SK-N-SH (cell line): ENCODE results near the gene CPN2. TPM values are rescaled to one million over a fixed set of nuclear protein-coding genes. Genes with fewer than 3 reads are reported as not detected.

Experiments
- CTCF ChIA-PET: fragments of 300-600, 350-600 bp; formaldehyde crosslinking; extraction: SDS; loops from one replicate; lab custom pipeline; 2021; lab: Yijun Ruan, JAX
- POLR2A ChIA-PET: fragments of 350-600 bp; sonication (Branson Sonifier 250); formaldehyde crosslinking; extraction: SDS; loops from one replicate; lab custom pipeline; 2020; ENCODE audit warnings: antibody characterized with exemption, inconsistent platforms; lab: Yijun Ruan, JAX
- DNase-seq: peaks from one replicate; pipeline ENCODE4 v3.0.0; 2012
- H2AFZ ChIP-seq: fragments of 200-600 bp; sonication (generic); 2 replicates; pipeline ENCODE4 v1.8.1; 2016; ENCODE audit warnings: antibody characterized with exemption, mild to moderate bottlenecking, low read depth
- H3F3A ChIP-seq: fragments of 200-600 bp; sonication (generic); replicated peaks from 2 replicates; pipeline ENCODE3; 2016; ENCODE audit warnings: antibody characterized with exemption, mild to moderate bottlenecking; ENCODE audit not compliant: insufficient read depth
- H3K27ac ChIP-seq, 2 experiments: fragments of 200-500 bp in 1 of 2; fragments of 200-600 bp in 1 of 2; sonication (Bioruptor generic) in 1 of 2; sonication (generic), shearing (Covaris generic) in 1 of 2; 2 replicates each; pipeline versions ENCODE4 v1.5.1 to v1.6.1; 2014 to 2016; ENCODE audit warnings: low read depth in 2 of 2, inconsistent platforms in 1 of 2, low read length in 1 of 2, mild to moderate bottlenecking in 1 of 2, mixed read lengths in 1 of 2
- H3K27me3 ChIP-seq: fragments of 200-600 bp; sonication (generic), shearing (Covaris generic); 2 replicates; pipeline ENCODE4 v1.6.1; 2016; ENCODE audit warnings: mixed run types; ENCODE audit not compliant: insufficient read depth
- H3K36me3 ChIP-seq, 2 experiments: fragments of 200-500 bp in 1 of 2; fragments of 200-600 bp in 1 of 2; sonication (Bioruptor generic) in 1 of 2; sonication (generic) in 1 of 2; replicated peaks in 1 of 2; 2 replicates each; pipeline versions ENCODE3 to v1.5.1; 2014 to 2016; ENCODE audit warnings: low read length in 1 of 2, mild to moderate bottlenecking in 1 of 2; ENCODE audit not compliant: insufficient read depth in 2 of 2, control insufficient read depth in 1 of 2
- H3K4me1 ChIP-seq, 2 experiments: fragments of 200-500 bp in 1 of 2; fragments of 200-600 bp in 1 of 2; sonication (Bioruptor generic) in 1 of 2; sonication (generic), shearing (Covaris generic) in 1 of 2; 2 replicates each; pipeline versions ENCODE4 v1.5.1 to v1.6.1; 2014 to 2016; ENCODE audit warnings: low read depth in 1 of 2, low read length in 1 of 2, mixed run types in 1 of 2; ENCODE audit not compliant: insufficient read depth in 2 of 2, control insufficient read depth in 1 of 2
- H3K4me2 ChIP-seq: fragments of 200-600 bp; sonication (generic), shearing (Covaris generic); 2 replicates; pipeline ENCODE4 v1.6.1; 2017; ENCODE audit warnings: mixed run types
- H3K4me3 ChIP-seq, 2 experiments: fragments of 200-500 bp in 1 of 2; fragments of 200-600 bp in 1 of 2; sonication (Bioruptor generic) in 1 of 2; sonication (generic), shearing (Covaris generic) in 1 of 2; 2 replicates each; pipeline versions ENCODE4 v1.5.1 to v1.8.1; 2014 to 2016; ENCODE audit warnings: low read depth in 2 of 2, inconsistent platforms in 1 of 2, low read length in 1 of 2, mild to moderate bottlenecking in 1 of 2, mixed read lengths in 1 of 2, moderate library complexity in 1 of 2
- H3K79me2 ChIP-seq: fragments of 200-600 bp; sonication (generic); 2 replicates; pipeline ENCODE4 v1.8.1; 2017; ENCODE audit warnings: mild to moderate bottlenecking; ENCODE audit not compliant: insufficient read depth
- H3K9ac ChIP-seq: fragments of 200-600 bp; sonication (generic); 2 replicates; pipeline ENCODE4 v1.6.1; 2017; ENCODE audit warnings: mixed run types
- H3K9me2 ChIP-seq: fragments of 200-600 bp; sonication (generic); 2 replicates; pipeline ENCODE4 v1.6.1; 2017; ENCODE audit warnings: mixed run types
- H3K9me3 ChIP-seq: fragments of 200-600 bp; sonication (generic); 2 replicates; pipeline ENCODE4 v1.6.1; 2017; ENCODE audit warnings: mixed run types, mild to moderate bottlenecking, moderate library complexity
- H4K20me1 ChIP-seq: fragments of 200-600 bp; sonication (generic); 2 replicates; pipeline ENCODE4 v1.6.1; 2017; ENCODE audit warnings: mild to moderate bottlenecking, mixed run types; ENCODE audit not compliant: insufficient read depth
- CHD2 ChIP-seq: fragments of 150-350 bp; IDR thresholded peaks from 2 replicates; pipeline ENCODE4 v1.6.1; 2018; ENCODE audit warnings: low read length; ENCODE audit not compliant: partially characterized antibody
- ELF1 ChIP-seq: IDR thresholded peaks from 2 replicates; pipeline ENCODE4 v1.4.0; 2012
- EP300 ChIP-seq, 2 experiments: IDR thresholded peaks; 2 replicates each; pipeline versions ENCODE4 v1.4.0 to v1.6.1; 2012; ENCODE audit warnings: borderline replicate concordance in 1 of 2, low read depth in 1 of 2, low read length in 1 of 2
- FOXJ3 ChIP-seq: sonication (generic); formaldehyde crosslinking; IDR thresholded peaks from 2 replicates; pipeline ENCODE4 v1.5.1; 2020; ENCODE audit warnings: mild to moderate bottlenecking, missing genetic modification reagents
- GABPA ChIP-seq: IDR thresholded peaks from 2 replicates; pipeline ENCODE4 v1.4.0; 2012; ENCODE audit warnings: low read depth, mild to moderate bottlenecking
- GATA2 ChIP-seq: sonication (generic); formaldehyde crosslinking; IDR thresholded peaks from 2 replicates; pipeline ENCODE4 v1.5.0; 2020; ENCODE audit warnings: mild to moderate bottlenecking, missing genetic modification reagents
- JUND ChIP-seq: IDR thresholded peaks from 2 replicates; pipeline ENCODE4 v1.4.0; 2012
- MEF2A ChIP-seq: IDR thresholded peaks from 2 replicates; pipeline ENCODE4 v1.4.0; 2012; ENCODE audit warnings: low read depth, borderline replicate concordance
- MXI1 ChIP-seq: IDR thresholded peaks from 2 replicates; pipeline ENCODE4 v1.6.1; 2012; ENCODE audit warnings: mild to moderate bottlenecking, low read depth, low read length, improper control_type of control experiment
- NRF1 ChIP-seq: IDR thresholded peaks from 2 replicates; pipeline ENCODE4 v1.6.1; 2012; ENCODE audit warnings: low read depth, mild to moderate bottlenecking, low read length
- POLR2AphosphoS5 ChIP-seq: IDR thresholded peaks from 2 replicates; pipeline ENCODE4 v1.6.1; 2012; ENCODE audit warnings: low read depth, low read length
- RCOR1 ChIP-seq: fragments of 150-350 bp; IDR thresholded peaks from 2 replicates; pipeline ENCODE4 v1.6.1; 2017; ENCODE audit warnings: antibody characterized with exemption, low read length
- RFX5 ChIP-seq: IDR thresholded peaks from 2 replicates; pipeline ENCODE4 v1.6.1; 2012; ENCODE audit warnings: mild to moderate bottlenecking, improper control_type of control experiment, low read length
- RXRA ChIP-seq: IDR thresholded peaks from 2 replicates; pipeline ENCODE4 v1.4.0; 2012; ENCODE audit warnings: low read depth, mild to moderate bottlenecking, borderline replicate concordance
- SMC3 ChIP-seq: IDR thresholded peaks from 2 replicates; pipeline ENCODE4 v1.6.1; 2012; ENCODE audit warnings: low read depth, low read length, improper control_type of control experiment
- TCF12 ChIP-seq: IDR thresholded peaks from 2 replicates; pipeline ENCODE4 v1.4.0; 2012
- WGBS: methylation state at CpG from one replicate; pipeline ENCODE4 v1.1.6; 2017; ENCODE audit warnings: low lambda C conversion rate; 5-methylcytosine and 5-hydroxymethylcytosine counted together
- polyA plus RNA-seq, 3 experiments: library from polyadenylated mRNA; depleted of rRNA; stranded (reverse); fragments of >200 nt; gene quantifications; 2 replicates each; pipeline ENCODE4 v1.2.3, GENCODE V29; 2012
- TF ChIP-seq, protein P1 (sequence below): fragments of 150-350 bp; IDR thresholded peaks from 2 replicates; pipeline ENCODE4 v1.6.1; 2016; ENCODE audit warnings: mild to moderate bottlenecking, low read depth, low read length
- TF ChIP-seq, protein P2 (sequence below): fragments of 200-600 bp; sonication (generic); IDR thresholded peaks from 2 replicates; pipeline ENCODE4 v1.6.1; 2017; ENCODE audit warnings: antibody characterized with exemption, mild to moderate bottlenecking, moderate library complexity
- TF ChIP-seq, protein P3 (sequence below): IDR thresholded peaks from 2 replicates; pipeline ENCODE4 v1.4.0; 2012; ENCODE audit warnings: low read depth, borderline replicate concordance

The CPN2 gene
- polyA plus RNA-seq, 1 of the 3 experiments (the other 2 are of a cell fraction) = not detected

DNA sequence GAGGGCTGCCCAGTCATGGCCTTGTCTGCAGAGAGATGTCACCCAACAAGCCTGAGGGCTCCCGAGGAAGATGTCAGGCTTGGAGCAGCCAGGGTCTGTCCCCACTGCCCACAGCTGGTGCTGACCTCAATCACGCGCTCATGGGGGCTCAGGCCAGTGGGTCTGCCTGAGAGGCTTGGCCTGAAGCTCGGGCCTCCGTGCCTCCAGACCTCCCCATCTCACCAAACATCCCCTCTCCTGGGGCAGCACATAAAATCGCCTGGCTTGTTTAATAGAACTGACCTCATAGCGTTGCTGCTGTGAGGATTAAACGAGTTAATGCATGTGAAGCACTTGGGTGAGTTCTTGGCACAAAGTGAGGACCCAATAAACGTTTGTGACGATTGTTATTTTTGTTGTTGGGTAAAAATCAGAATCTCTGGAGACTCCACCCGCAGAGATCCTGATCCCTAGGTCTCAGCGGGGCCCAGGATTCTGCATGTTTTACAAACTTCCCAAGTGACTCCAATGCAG is 14.9 kb upstream of the CPN2 start:
- TF ChIP-seq MEF2A (no peak), GATA2 (CRISPR knock-in tag) (no peak), MXI1 (no peak), SMC3 (no peak), EP300 (IDR thresholded peaks at IDR 0.05; ENCODE audit: borderline replicate concordance in 1 of 2, low read depth in 1 of 2, low read length in 1 of 2) (no peak), ELF1 (no peak), RCOR1 (no peak), POLR2AphosphoS5 (no peak), GABPA (no peak)
- TF ChIP-seq, protein P1, sequence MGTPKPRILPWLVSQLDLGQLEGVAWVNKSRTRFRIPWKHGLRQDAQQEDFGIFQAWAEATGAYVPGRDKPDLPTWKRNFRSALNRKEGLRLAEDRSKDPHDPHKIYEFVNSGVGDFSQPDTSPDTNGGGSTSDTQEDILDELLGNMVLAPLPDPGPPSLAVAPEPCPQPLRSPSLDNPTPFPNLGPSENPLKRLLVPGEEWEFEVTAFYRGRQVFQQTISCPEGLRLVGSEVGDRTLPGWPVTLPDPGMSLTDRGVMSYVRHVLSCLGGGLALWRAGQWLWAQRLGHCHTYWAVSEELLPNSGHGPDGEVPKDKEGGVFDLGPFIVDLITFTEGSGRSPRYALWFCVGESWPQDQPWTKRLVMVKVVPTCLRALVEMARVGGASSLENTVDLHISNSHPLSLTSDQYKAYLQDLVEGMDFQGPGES = no peak
- TF ChIP-seq, protein P2, sequence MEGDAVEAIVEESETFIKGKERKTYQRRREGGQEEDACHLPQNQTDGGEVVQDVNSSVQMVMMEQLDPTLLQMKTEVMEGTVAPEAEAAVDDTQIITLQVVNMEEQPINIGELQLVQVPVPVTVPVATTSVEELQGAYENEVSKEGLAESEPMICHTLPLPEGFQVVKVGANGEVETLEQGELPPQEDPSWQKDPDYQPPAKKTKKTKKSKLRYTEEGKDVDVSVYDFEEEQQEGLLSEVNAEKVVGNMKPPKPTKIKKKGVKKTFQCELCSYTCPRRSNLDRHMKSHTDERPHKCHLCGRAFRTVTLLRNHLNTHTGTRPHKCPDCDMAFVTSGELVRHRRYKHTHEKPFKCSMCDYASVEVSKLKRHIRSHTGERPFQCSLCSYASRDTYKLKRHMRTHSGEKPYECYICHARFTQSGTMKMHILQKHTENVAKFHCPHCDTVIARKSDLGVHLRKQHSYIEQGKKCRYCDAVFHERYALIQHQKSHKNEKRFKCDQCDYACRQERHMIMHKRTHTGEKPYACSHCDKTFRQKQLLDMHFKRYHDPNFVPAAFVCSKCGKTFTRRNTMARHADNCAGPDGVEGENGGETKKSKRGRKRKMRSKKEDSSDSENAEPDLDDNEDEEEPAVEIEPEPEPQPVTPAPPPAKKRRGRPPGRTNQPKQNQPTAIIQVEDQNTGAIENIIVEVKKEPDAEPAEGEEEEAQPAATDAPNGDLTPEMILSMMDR = no peak
- TF ChIP-seq, protein P3, sequence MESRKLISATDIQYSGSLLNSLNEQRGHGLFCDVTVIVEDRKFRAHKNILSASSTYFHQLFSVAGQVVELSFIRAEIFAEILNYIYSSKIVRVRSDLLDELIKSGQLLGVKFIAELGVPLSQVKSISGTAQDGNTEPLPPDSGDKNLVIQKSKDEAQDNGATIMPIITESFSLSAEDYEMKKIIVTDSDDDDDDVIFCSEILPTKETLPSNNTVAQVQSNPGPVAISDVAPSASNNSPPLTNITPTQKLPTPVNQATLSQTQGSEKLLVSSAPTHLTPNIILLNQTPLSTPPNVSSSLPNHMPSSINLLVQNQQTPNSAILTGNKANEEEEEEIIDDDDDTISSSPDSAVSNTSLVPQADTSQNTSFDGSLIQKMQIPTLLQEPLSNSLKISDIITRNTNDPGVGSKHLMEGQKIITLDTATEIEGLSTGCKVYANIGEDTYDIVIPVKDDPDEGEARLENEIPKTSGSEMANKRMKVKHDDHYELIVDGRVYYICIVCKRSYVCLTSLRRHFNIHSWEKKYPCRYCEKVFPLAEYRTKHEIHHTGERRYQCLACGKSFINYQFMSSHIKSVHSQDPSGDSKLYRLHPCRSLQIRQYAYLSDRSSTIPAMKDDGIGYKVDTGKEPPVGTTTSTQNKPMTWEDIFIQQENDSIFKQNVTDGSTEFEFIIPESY = no peak
- WGBS = 79% methylated on average over 7 of the region's 12 CpGs
- Histone ChIP-seq H3K36me3 (no peaks in the 10 kb centered on the region), H3K27ac (no peak overlapping the region), H3K4me3 (no peak overlapping the region), H3K9me2 (no peaks in the 10 kb centered on the region), H3K27me3 (no peaks in the 10 kb centered on the region), H3K9me3 (no peaks in the 10 kb centered on the region), H4K20me1 (no peaks in the 10 kb centered on the region), H3K9ac (no peak overlapping the region), H3F3A (no peaks in the 10 kb centered on the region), H3K4me2 (no peak overlapping the region), H3K79me2 (no peaks in the 10 kb centered on the region), H2AFZ (no peak overlapping the region), H3K4me1 (peaks cover 15 to 41% of the 10 kb centered on the region in 2 experiments; a peak in 3 of 4 replicates)
- DNase-seq = no peak
- CTCF ChIA-PET = interaction anchor here (0.6 to 9.4 kb wide), 4 partner anchors 22 to 312 kb away, joined by 3 to 85 read pairs (median 10); no protein-coding TSS in a partner anchor
- POLR2A ChIA-PET = no interaction called here

DNA sequence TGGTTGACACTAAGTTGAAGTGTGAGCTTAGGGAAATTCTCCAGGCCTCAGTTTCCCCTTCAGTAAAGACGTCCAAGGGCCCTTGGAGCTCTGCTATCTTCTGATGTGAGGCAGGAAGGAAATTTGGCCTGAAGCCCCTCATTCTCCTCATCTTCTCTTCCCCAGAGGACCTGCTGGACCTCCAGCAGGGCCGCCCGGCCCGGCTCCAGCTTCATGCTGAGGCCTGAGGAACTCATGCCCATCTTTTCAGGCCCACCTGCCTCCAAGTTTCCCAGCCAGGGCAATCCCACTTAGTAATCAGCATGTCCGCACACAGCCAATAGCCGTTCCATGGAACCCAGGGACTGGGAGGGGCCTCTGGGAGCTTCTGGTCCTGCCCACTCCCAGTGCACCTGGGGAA is 14.4 kb upstream of the CPN2 start:
- H3K79me2 ChIP-seq = no peaks in the 10 kb centered on the region
- H3K27me3 ChIP-seq = no peaks in the 10 kb centered on the region
- peaks cover 15 to 41% of the 10 kb centered on the region in 2 experiments; a peak in 3 of 4 replicates for H3K4me1 ChIP-seq
- 96% methylated on average over 5 of the region's 6 CpGs for WGBS
- DNase-seq = no peak
- POLR2A ChIA-PET = no interaction called here
- no peaks in the 10 kb centered on the region for H3K9me3 ChIP-seq
- CTCF ChIA-PET = interaction anchor here (2.0 to 9.4 kb wide), 4 partner anchors 22 to 40 kb away, joined by 5 to 85 read pairs (median 12); no protein-coding TSS in a partner anchor
- H3K9ac ChIP-seq = no peak overlapping the region
- no peaks in the 10 kb centered on the region for H3K36me3 ChIP-seq
- no peak overlapping the region for H2AFZ ChIP-seq
- H3K27ac ChIP-seq = no peak overlapping the region; a peak in 1 of 4 replicates
- no peak overlapping the region for H3K4me3 ChIP-seq
- H3F3A ChIP-seq = no peaks in the 10 kb centered on the region
- TF ChIP-seq RXRA (no peak), NRF1 (no peak), CHD2 (no peak), RFX5 (no peak), FOXJ3 (no peak), POLR2AphosphoS5 (no peak), TCF12 (no peak), RCOR1 (no peak), MEF2A (no peak), JUND (no peak)
- TF ChIP-seq, protein P1 = no peak
- TF ChIP-seq, protein P2 = no peak
- TF ChIP-seq, all 33 proteins: peak for 0
- H3K9me2 ChIP-seq = no peaks in the 10 kb centered on the region
- no peak overlapping the region for H3K4me2 ChIP-seq
- no peaks in the 10 kb centered on the region for H4K20me1 ChIP-seq
